Muscle layer of colon (tissue), 2 donors: ENCODE data around the gene MZB1.
A peak's percentile ranks its signal among the peaks of the same experiment; 100 is the strongest.

Experiments
- H3K27ac ChIP-seq: one replicate; pipeline ENCODE4 v1.7.0; 2013; ENCODE audit warnings: low read depth, mild to moderate bottlenecking, low read length, moderate library complexity
- H3K27me3 ChIP-seq, 2 donors: one replicate each; pipeline ENCODE4 v1.7.0; 2013; ENCODE audit warnings: low read length in 2 of 2, mild to moderate bottlenecking in 2 of 2; ENCODE audit not compliant: insufficient read depth in 2 of 2, control insufficient read depth in 1 of 2
- H3K36me3 ChIP-seq: one replicate; pipeline ENCODE4 v1.7.0; 2013; ENCODE audit warnings: mild to moderate bottlenecking, low read length; ENCODE audit not compliant: insufficient read depth
- H3K4me1 ChIP-seq: one replicate; pipeline ENCODE4 v1.7.0; 2013; ENCODE audit warnings: mild to moderate bottlenecking, low read length; ENCODE audit not compliant: insufficient read depth
- H3K4me3 ChIP-seq, 2 donors: one replicate each; pipeline ENCODE4 v1.7.0; 2013; ENCODE audit warnings: low read length in 2 of 2, low read depth in 1 of 2, mild to moderate bottlenecking in 1 of 2, moderate library complexity in 1 of 2
- H3K9ac ChIP-seq: one replicate; pipeline ENCODE4 v1.7.0; 2013; ENCODE audit warnings: low read length
- H3K9me3 ChIP-seq: one replicate; pipeline ENCODE4 v1.7.0; 2013; ENCODE audit warnings: mild to moderate bottlenecking, low read length
- donor health status: abdominal sarcoma.
- donor health status: Adenocarcinoma of cecum.

The MZB1 gene

GRCh38 chr5:139389701-139390638 lies at the start of gene MZB1:
TSS of gene MZB1 (minus strand) at chr5:139389913. CDS start at chr5:139389856, 57 bp downstream.
- no peaks in the 10 kb centered on the region for H3K9me3 ChIP-seq
- no peak within 1 kb of the TSS for H3K9ac ChIP-seq
- peaks cover 5% of the 10 kb centered on the region for H3K4me1 ChIP-seq
- H3K27ac ChIP-seq = no peak within 1 kb of the TSS
- no peak within 1 kb of the TSS for H3K4me3 ChIP-seq
- no peaks in the 10 kb centered on the region for H3K36me3 ChIP-seq
- peaks cover 17 to 38% of the 10 kb centered on the region in 2 donors for H3K27me3 ChIP-seq

DNA sequence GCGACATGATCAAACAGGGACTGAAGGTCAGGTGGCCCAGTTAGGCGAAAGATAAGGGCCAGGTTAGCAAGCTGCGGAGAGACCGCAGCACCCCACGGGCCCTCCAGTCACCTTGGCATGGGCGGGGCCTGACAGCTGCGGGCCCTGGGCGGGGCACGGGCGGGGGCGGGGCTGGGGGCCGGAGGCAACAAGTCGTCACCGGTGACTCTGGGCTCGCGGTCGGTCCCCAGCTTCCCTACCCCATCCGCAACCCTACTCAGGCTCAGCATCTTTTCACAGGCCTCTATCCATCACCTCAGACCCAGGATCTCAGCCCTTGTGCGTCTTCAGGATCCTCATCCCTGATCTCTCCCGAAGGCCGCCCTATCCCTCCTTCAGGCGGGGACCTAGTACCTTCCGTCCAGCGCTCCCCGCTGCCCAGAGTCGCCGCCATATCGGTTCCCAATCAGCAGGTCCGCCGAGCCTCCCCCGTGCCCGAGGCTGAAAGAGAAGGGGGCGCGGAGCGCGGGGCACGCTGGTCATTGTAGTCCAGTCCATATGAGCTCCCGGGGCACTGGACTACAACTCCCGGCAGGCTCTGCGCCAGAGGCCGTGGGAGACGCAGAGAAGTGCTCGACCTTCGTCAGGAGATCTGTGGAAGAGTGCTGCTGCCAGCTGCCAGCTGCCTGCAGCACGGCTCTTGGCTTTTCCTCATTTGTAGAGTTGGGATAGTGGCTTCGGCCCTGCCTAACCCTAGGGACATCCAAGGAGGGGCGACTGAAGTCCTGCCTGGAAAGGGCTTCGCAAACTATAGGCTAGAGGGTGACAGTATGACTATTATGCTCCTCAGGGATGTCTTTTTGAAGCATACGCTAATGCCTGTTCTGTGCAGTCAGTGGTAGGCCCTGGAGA lies 49.5 kb upstream of the MZB1 start, which contains the start of gene DNAJC18:
TSS of gene DNAJC18 (minus strand) at position 513 of the 891 bp plus-strand sequence. CDS start at position 433, 80 bp downstream.
- peak within 1 kb of the TSS; percentile 58 for H3K9ac ChIP-seq
- H3K4me1 ChIP-seq = peaks cover 13% of the 10 kb centered on the region
- no peaks in the 10 kb centered on the region for H3K9me3 ChIP-seq

GRCh38 chr5:139438707-139439012 lies 48.9 kb upstream of the MZB1 start:
- Histone ChIP-seq H3K9ac (peak overlapping the region; percentile 58), H3K36me3 (no peaks in the 10 kb centered on the region), H3K27me3 (no peaks in the 10 kb centered on the region), H3K4me3 (peak overlapping the region; percentile 73 to 80), H3K4me1 (peaks cover 13% of the 10 kb centered on the region), H3K27ac (peak overlapping the region; percentile 91), H3K9me3 (no peaks in the 10 kb centered on the region)

More for the DNA sequence above, 49.5 kb upstream of the MZB1 start, which contains the start of gene DNAJC18:
- no peaks in the 10 kb centered on the region for H3K27me3 ChIP-seq
- no peaks in the 10 kb centered on the region for H3K36me3 ChIP-seq
- peak within 1 kb of the TSS; percentile 91 for H3K27ac ChIP-seq
- peak within 1 kb of the TSS; percentile 73 to 80 for H3K4me3 ChIP-seq

DNA sequence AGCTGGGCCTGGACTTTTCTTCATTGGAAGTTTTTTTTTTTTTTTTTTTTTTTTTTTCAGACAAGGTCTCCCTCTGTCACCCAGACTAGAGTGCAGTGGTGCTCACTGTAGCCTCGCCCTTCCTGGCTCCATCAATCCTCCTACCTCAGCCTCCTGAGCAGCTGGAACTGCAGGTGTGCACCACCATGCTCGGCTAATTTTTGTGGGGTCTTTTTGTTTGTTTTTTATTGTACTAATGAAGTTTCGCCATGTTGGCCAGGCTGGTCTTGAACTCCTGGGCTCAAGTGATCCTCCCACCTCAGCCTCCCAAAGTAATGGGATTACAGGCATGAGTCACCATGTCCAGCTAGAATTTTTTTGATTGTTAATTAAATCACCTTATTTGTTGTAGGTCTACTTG lies 46.0 kb upstream of the MZB1 start:
- no peak overlapping the region for H3K27ac ChIP-seq
- no peak overlapping the region for H3K9ac ChIP-seq
- no peaks in the 10 kb centered on the region for H3K36me3 ChIP-seq
- H3K27me3 ChIP-seq = no peaks in the 10 kb centered on the region
- H3K4me3 ChIP-seq = no peak overlapping the region
- H3K9me3 ChIP-seq = no peaks in the 10 kb centered on the region
- peaks cover 13% of the 10 kb centered on the region for H3K4me1 ChIP-seq

DNA sequence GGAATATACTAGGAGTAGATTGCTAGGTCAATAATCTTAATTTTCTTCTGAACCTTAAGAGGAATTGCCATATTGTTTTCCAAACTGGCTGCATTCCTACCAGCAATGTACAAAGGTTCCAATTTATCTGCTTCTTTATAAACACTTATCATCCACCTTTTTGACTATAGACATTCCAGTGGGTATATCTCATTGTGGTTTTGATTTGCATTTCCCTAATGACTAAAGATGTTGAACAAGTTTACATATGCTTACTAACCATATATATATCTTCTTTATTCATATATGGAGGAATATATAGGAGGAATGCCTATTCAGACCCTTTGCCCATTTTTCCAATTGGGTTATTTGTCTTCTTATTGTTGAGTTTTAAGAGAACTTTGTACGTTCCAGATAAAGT lies 42.0 kb upstream of the MZB1 start:
- H3K36me3 ChIP-seq = peaks cover 5% of the 10 kb centered on the region
- no peaks in the 10 kb centered on the region for H3K4me1 ChIP-seq
- no peak overlapping the region for H3K27ac ChIP-seq
- H3K27me3 ChIP-seq = no peaks in the 10 kb centered on the region
- H3K9ac ChIP-seq = no peak overlapping the region
- H3K4me3 ChIP-seq = no peak overlapping the region
- no peaks in the 10 kb centered on the region for H3K9me3 ChIP-seq

GRCh38 chr5:139430015-139430414 lies 40.3 kb upstream of the MZB1 start:
- H3K27me3 ChIP-seq = no peaks in the 10 kb centered on the region
- no peaks in the 10 kb centered on the region for H3K9me3 ChIP-seq
- no peak overlapping the region for H3K9ac ChIP-seq
- H3K4me3 ChIP-seq = no peak overlapping the region
- H3K36me3 ChIP-seq = peaks cover 9% of the 10 kb centered on the region
- H3K4me1 ChIP-seq = no peaks in the 10 kb centered on the region
- H3K27ac ChIP-seq = no peak overlapping the region

DNA sequence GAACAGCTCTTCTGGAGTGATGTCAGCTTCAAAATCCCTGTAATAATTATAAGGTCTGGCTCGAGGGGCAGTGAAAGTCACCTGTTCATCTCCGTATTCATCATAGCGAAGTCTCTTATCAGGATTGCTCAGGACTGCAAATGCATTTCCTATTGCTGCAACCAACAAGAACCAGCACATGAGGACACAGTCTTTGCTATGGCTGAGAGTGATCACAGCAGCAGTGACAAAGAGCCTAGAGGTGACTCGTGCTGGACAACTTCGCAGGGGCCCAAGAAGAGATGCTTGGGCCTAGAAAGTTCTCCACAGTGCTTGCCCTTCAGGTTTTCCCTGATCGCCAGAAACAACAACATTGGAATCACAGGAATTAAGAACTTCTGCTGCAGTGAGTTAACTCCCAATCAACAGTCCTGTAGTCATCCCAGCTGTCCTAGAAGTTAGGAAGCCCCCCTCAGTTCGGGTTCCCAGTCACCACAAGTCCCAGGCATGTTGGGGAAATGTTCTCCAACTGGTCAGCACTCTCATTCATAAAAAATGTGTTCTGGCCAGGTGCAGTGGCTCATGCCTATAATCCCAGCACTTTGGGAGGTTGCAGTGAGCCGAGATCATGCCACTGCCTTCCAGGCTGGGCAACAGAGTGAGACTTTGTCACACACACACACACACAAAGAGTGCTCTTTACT lies 36.6 kb upstream of the MZB1 start:
- Histone ChIP-seq H3K27ac (no peak overlapping the region), H3K27me3 (no peaks in the 10 kb centered on the region), H3K4me3 (no peak overlapping the region), H3K4me1 (no peaks in the 10 kb centered on the region), H3K9me3 (no peaks in the 10 kb centered on the region), H3K36me3 (peaks cover 9% of the 10 kb centered on the region), H3K9ac (no peak overlapping the region)

GRCh38 chr5:139425497-139425896 lies 35.8 kb upstream of the MZB1 start:
- H3K27me3 ChIP-seq = no peaks in the 10 kb centered on the region
- H3K4me3 ChIP-seq = no peak overlapping the region
- no peaks in the 10 kb centered on the region for H3K4me1 ChIP-seq
- no peak overlapping the region for H3K27ac ChIP-seq
- peaks cover 11% of the 10 kb centered on the region for H3K36me3 ChIP-seq
- no peaks in the 10 kb centered on the region for H3K9me3 ChIP-seq
- no peak overlapping the region for H3K9ac ChIP-seq

GRCh38 chr5:139422307-139422893 lies 32.7 kb upstream of the MZB1 start:
- H3K9ac ChIP-seq = no peak overlapping the region
- H3K27ac ChIP-seq = no peak overlapping the region
- no peaks in the 10 kb centered on the region for H3K27me3 ChIP-seq
- no peaks in the 10 kb centered on the region for H3K9me3 ChIP-seq
- H3K4me1 ChIP-seq = peaks cover 8% of the 10 kb centered on the region
- H3K36me3 ChIP-seq = peaks cover 23% of the 10 kb centered on the region
- H3K4me3 ChIP-seq = no peak overlapping the region

DNA sequence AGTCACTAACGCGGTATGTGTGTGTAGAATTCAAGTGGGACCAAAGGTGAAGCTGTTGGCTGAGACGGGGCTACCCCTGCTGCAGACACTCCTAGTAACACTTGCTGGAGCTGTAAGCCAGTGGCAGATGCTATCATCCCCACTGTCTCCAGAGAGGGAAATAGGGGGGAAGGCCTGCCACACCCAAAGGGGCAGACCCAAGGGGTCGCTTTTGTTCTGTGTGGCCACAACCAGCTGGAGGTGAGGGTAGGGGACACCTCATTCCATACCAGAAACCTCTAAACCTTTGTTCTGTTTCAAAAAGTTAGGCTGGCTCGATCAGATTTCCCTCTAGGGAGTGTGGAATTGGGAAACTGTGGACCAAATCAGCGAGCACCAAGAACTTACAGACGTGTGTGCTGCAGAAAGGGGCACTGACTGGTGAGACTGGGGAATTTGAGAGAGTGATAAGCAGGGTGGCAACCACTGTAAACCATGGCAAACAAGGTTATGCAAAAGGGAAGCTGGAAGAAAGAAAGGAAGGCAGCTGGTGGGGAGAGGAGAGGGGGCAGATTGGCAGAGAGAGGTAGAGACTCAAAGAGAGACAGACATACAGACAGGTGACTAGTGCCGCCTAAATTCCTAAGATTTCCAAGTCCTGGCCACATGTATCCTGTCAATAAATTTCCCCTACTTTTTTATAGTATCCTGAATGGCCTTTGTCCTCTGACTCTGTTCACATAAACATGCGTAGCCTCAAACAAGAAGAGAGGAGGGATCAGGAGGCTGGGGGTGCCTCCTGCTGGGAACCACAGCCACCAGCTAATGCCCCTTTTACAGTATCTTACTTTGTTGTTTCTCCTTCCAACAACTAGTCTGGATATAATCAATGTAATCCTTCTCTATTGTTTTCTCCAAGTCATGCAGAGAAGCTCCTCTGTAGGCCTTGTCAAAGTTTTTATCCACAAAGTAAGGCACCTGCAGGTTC lies 29.8 kb upstream of the MZB1 start:
- no peak overlapping the region for H3K9ac ChIP-seq
- H3K9me3 ChIP-seq = no peaks in the 10 kb centered on the region
- no peak overlapping the region for H3K27ac ChIP-seq
- no peak overlapping the region for H3K4me3 ChIP-seq
- peaks cover 19% of the 10 kb centered on the region for H3K36me3 ChIP-seq
- no peaks in the 10 kb centered on the region for H3K27me3 ChIP-seq
- peaks cover 36% of the 10 kb centered on the region for H3K4me1 ChIP-seq
